GM12872 (cell line): ENCODE results near the gene MACF1.

Experiments
- CTCF ChIP-seq: IDR thresholded peaks from 3 replicates; pipeline ENCODE4 v1.5.1; 2011; ENCODE audit warnings: low read depth, mild to moderate bottlenecking, low read length, moderate library complexity; ENCODE audit not compliant: insufficient read depth

Gene MACF1

DNA sequence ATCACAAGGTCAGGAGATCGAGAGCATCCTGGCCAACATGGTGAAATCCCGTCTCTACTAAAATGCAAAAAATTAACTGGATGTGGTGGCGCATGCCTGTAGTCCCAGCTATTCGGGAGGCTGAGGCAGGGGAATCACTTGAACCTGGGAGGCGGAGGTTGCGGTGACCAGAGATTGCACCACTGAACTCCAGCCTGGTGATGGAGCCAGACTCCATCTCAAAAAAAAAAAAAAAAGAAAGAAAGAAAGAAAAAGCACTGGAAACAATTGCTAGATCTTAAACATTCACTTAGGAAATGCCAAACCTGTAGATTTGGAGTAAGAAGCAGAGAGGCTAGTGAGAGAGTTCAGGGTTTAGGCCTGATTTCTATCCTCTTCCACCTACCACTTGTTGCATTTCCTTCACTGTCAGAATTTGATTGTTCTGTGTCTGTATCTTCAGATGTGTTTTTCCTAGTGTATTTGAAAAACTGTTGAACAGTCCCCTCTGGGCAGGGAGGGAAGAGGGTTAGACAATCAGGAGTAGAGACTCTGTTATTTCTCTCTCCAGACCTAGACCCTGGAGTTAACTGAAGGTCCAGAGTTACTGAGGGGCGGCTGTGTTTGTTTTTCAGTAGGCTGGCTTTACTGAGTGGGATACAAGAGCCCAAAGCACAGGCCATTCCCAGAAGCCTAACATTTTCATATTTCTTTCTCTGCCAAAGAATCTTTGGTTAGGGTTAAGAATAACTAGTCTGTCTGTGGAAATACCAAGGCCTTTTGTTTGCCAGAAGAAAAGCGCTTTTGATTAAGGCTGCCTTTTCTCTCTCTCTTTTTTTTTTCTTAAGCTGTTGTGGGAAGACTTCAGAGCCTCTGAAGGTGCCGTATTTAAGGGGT lies 31.1 kb upstream of the MACF1 start:
- no peak for TF ChIP-seq CTCF

DNA sequence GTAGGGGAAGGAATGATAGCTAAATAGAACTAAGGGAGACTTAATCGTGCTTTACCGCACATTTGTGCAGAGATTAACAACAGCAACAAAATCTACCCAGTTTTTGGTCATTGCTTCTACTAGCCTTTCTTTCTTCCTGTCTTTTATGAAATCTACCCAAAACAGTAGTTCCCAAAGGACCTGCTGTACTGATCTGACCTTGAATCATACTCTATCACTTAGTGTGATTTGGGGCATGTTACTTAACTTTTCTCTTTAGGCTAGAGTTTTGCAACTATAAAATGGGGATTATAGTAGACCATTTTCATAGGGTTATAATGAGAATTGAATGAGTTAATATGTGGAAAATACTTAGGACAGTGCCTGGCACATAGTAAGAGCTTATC lies 30.5 kb upstream of the MACF1 start:
- no peak for TF ChIP-seq CTCF

- no peak for TF ChIP-seq CTCF
Observed at GRCh38 chr1:39174390-39175081, 30.0 kb upstream of the MACF1 start.

DNA sequence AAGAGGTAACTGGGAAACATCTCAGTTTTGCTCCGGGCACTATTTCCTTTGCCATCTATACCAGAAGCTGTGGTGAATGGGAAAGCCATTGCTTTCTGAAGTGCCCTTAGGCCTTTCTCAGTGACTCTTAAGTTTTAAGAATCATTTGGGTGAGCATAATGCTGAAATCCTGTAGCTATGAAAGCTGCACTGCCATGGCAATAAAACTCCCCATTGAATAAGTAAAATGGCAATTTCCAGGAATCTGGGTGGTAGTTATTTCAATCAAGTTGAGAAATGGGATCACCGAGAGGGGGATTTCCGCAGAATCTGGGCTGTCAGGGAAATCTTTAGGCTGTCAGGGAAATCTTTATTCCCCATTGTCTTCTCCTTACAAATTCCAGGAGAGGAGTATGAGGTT lies 26.8 kb upstream of the MACF1 start:
- TF ChIP-seq CTCF = no peak

GRCh38 chr1:39178541-39179431 lies 25.7 kb upstream of the MACF1 start:
- no peak for TF ChIP-seq CTCF

- no peak for TF ChIP-seq CTCF
Observed at GRCh38 chr1:39181311-39181710, 23.2 kb upstream of the MACF1 start.

DNA sequence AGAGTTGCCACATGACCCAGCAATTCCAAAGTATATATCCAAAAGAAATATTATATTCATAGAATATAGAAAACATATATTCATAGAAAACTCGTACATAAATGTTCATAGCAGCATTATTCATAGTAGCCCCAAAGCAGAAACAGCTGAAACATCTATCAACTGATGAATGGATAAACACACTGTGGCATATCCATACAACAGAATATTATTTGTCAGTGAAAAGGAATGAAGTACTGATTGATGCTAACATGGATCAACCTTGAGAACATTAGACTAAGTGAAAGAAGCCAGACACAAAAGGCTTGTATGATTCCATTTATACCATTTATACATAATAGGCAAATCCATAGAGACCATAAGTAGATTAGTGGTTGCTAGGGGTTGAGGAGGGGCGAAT lies 21.7 kb upstream of the MACF1 start:
- no peak for TF ChIP-seq CTCF
